Measurements from ENCODE around the gene ZNF738.
"Not testable (repeated sequence)": the region's sequence is repeated elsewhere in the genome, so short reads cannot be mapped to it uniquely, and the experiment has no call there.

- not testable (repeated sequence) for TF ChIP-seq POLR2AphosphoS5, POLR2A (IDR thresholded peaks at IDR 0.05; ENCODE audit: low read depth, low read length)
These were observed 14.0 kb upstream of the ZNF738 start for GRCh38 chr19:21344841-21345240.

All from GM12892 (cell line).